Kidney glomerular epithelial cell (primary cell): ENCODE results near the gene UBTD2.
"Not testable (repeated sequence)": the region's sequence is repeated elsewhere in the genome, so short reads cannot be mapped to it uniquely, and the experiment has no call there.

Experiments
- DNase-seq: peaks from one replicate; lab custom pipeline; 2025; lab: John Stamatoyannopoulos, UW

The UBTD2 gene

DNA sequence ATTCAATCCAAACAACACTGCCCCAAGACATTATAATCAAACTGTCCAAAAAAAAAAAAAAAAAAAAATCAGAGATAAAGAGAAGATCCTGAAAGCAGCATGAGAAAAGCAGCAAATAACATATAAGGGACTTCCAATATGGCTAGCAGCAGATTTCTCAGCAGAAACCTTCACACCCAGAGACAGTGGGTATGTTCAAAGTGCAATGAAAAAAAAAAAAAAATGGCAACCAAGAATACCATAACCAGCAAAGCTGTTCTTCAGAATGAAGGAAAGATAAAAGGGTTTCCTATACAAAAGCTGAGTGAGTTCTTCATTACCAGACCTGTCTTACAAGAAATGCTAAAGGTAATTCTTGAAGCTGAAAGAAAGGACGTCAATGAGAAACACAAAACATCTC, 32.1 kb downstream of the UBTD2 start:
- no peak for DNase-seq

DNA sequence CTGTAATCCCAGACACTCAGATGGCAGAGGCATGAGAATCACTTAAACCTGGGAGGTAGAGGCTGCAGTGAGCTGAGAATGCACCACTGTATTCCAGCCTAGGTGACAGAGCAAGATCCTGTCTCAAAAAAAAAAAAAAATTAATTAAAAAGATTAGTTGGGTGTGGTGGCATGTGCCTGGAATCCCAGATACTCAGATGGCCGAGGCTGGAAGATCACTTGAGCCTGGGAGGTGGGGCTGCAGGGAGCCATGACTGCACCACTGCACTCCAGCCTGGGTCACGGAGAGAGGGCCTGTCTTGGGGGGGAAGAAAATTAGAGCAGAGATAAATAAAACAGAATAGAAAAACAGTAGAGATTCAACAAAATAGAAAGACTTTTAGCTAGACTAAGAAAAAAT, 34.9 kb downstream of the UBTD2 start:
- no peak for DNase-seq

DNA sequence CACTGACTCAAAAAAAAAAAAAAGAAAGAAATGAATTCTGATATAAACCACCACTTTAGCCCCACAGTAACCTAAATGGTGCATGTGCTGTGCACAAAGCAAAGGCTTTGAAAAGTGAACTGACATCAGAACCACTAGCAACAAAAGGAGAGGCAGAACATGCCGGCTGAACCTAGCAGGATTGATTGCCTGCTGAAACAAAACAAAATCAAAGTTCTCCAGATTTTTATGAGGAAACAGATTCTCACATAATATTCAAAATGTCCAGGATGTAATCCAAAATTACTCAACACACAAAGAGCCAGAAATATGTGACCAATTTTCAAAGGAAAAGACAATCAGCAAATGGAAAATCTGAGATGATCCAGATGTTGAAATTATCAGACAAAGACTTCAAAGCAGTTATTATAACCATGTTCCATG, 37.9 kb downstream of the UBTD2 start:
- DNase-seq, result no peak

DNA sequence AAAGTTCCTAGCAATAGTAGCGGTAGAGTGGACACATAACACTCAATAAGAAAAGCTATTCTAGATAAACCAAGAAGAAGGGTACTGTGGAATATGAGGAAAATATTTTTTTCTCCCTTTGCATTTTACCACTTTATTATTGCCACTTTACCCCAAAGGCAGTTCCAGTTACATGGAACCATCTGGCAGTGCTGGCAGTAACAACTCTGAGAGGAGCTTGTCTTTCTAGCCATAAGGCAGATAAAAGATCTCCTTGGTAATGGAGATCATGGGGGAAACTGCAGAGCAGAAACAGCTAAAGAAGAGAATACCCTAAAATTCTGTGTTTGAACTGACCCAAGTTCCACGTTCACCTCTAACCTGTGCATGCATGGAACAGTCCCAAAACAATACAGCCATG, 38.5 kb downstream of the UBTD2 start:
- DNase-seq, result no peak

DNA sequence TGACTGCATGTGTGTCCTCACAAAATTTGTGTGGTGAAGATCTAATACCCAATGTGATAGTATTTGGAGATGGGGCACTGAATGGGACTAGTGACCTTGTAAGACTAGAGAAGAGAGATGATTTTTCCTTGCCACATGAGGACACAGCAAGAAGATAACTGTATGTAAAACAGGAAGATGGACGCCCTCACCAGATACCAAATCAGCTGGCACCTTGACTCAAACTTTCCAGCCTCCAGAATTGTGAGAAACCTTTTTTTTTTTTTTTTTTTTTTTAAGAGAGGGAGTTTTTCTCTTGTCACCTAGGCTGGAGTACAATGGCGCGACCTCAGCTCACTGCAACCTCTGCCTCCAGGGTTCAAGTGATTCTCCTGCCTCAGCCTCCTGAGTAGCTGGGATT, 40.3 kb downstream of the UBTD2 start:
- no peak for DNase-seq

DNA sequence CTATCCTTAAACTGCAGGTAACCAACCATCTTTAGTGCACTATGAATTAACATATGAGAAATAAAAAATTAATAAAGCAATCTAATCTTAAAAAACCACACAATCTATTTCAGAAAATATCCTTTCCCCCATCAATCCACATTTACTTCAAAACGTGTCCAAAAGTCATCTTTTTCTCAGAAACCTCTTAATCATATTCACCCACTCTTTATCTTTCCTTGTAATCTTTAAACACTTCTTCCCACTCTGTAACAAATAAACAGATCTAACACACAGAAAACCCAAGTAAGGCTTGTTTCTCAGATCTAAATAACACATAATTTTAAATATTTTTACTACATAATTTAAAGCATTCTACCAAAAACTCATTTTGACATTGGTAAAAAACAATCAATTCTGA, 45.2 kb downstream of the UBTD2 start:
- no peak for DNase-seq

DNA sequence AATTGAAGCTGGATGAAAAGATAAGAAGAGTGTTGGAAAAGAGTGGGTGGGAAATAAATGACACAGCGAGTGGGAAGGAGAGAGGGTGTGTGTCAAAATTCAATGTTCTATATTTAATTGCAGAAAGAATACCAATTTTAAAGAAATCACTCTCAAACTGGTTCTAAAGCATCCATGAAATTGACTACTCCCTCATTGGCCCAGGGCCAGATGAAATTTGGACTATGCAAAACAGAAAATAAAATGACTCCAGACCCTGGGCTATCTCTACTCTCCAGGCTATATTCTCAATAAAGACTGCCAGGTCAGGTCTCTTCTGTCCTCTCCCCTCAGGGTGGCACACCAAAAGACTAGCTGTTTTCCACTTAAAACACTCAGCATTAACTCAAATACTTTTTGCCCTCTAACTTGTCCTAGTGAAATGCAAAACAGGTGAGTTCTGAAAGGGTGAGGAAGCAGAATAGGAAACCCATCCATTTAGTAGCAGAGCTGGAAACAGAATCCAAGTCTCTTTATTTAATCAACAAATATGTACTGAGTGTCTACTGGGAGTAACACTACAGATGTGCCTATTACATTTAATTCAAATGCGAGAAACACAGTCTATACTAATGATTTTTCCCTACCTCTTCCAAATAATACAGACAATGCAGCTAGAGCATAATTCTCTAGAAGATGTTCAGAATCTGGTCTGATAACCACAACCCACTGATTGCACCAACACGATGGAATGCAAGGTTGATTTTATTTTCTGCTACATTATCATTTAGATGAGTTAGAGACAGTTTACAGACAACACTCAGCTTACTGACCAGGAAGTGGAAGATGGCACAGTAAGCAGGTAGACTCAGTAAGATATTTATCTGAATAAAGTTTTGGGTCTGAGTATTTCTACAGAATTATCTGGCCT, 47.5 kb downstream of the UBTD2 start:
- peak; percentile 19 for DNase-seq

DNA sequence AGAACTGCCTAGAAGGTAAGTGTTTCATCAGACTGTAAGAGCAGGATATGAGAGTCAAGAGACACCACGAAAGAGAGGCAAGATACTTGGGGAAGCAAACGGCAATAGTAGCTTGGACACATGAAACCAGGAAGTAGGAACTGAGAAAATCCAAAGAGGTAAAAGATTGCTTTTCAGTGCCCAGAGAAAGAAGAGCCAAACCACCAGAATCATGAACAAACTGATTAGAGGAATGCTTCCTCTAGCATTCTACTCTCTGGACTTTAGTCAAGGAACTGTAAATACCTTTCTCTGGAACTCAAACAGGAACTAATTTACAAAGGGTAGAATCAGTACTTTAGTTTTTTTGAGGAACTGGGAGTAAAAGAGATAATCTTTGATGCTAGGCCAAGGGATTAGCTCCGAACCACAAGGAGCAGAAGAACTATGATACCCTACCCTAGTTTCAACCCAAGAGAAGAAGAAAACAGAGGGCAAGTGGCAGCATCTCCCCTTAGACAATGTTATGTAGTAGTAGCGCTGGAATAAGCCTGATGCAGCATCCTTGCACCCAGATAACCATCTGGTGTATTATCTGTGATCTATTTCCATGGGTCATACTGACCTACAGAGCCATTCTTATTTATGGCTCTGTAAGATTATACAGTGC, 48.3 kb downstream of the UBTD2 start:
- no peak for DNase-seq

DNA sequence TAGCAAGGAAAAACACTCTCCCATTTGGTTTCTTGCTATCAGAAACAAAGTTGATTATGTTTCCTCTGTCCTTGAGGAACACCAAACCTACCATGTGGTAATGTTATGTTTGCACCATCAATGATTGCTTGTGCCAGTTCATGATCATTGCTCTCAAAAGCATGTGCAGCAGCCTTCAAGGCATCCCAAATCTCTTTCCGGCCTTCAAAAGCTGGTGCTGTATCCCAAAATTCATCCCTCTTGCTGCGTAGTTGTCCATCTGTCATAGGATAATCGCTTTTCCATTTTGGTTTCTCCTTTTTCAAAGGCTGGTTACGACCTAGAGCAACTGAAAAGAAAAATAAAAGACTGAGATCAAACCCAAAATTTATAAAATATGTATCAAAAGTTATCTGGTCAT, 49.5 kb downstream of the UBTD2 start:
- no peak for DNase-seq

DNA sequence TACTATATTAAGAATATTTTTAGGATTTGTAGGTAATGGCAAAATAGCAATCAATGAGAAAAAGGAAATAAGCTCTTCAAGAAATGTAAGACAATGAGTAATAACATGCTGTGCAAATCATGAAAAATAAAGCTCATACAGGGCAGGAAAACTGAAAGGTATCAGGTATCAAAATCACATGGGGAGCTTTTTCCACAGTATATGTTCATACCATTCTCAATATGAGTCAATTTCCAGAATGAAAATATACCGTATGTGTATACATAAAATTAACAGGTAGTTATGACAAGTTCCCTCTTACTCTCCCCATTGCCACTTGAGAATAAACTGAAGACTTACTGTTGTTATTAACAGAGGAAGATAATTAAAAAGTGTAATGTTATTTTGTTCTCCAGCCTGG, 53.7 kb downstream of the UBTD2 start:
- no peak for DNase-seq

DNA sequence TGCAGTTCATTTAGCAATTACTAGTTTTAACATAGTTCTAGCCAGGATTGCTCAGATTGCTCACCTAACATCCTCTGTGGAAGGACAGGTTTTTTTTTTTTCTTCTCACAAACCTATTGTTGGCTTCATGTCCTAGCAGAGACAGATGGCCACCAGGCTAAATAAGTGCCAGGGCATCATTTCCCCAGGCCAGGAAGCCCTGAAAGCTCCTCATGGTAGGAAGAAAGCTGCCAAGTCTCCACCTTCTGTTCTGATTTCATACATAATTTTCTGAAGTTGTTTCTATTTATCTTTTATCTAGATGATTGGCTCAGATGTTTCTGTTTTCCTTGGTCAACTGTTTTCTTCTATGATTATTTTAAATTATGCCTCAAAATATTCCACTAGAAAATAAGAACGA, 58.6 kb downstream of the UBTD2 start:
- no peak for DNase-seq

DNA sequence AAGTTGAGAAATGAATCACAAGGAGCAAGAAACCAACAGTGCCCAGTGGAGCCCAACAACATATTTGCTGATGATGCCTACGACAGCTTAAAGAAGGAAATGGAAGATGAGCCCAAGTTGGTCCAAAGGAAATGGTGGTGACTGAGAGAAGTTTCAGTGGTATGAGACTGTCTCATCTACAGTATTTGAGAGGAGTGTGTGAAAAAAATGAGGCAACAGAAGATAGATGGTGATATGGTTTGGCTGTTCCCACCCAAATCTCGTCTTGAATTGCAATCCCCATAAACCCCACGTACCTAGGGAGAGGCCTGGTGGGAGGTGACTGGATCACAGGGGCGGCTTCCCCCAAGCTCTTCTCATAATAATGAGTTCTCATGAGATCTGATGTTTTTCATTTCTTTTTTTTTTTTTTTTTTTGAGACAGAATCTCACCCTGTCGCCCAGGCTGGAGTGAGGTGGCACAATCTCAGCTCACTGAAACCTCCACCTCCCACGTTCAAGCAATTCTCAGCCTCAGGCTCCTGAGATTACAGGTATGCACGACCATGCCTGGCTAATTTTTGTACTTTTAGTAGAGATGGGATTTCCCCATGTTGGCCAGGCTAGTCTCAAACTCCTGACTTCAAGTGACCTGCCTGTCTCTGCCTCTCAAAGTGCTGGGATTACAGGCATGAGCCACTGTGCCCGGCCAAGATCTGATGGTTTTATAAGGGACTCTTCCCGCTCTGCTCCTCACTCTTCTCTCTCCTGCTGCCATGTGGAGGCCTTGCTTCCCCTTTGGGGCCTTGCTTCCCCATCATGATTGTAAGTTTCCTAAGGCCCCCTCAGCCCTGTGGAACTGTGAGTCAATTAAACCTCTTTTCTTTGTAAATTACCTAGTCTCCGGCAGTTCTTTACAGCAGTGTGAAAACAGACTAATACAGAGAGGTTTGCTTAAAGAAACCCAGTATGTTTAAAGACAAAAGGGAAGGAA, 59.4 kb downstream of the UBTD2 start:
- no peak for DNase-seq

DNA sequence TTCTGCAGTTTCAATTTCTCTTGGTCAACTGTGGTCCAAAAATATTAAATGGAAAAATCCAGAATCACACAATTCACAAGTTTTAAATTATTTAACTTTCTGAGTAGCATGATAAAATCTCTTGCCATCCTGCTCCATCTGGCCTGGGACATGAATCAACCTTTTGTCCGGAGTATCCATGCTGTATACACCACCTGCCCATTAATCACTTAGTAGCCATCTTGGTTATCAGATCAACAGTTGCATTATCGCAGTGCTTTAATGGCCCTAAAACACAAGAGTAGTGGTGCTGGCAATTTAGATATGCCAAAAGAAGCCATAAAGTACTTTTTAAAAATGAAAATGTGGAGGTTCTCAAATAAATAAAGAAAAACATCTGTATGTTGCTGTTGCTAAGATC, 64.3 kb downstream of the UBTD2 start:
- DNase-seq, result no peak

DNA sequence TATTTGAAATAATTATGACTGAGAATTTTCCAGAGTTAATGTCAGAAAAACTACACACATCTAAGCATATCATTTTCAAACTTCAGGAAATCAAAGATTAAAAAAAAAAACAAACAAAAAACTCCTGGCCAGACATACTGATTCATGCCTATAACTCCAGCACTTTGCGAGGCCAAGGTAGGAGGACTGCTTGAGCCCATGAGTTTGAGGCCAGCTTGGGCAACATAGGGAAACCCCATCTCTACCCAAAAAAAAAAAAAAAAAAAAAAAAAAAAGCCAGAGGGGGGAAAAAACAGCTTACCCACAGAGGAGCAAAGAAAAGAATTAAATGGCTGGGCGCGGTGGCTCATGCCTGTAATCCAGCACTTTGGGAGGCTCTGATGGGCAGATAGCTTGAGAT, 67.2 kb downstream of the UBTD2 start:
- DNase-seq, result no peak

DNA sequence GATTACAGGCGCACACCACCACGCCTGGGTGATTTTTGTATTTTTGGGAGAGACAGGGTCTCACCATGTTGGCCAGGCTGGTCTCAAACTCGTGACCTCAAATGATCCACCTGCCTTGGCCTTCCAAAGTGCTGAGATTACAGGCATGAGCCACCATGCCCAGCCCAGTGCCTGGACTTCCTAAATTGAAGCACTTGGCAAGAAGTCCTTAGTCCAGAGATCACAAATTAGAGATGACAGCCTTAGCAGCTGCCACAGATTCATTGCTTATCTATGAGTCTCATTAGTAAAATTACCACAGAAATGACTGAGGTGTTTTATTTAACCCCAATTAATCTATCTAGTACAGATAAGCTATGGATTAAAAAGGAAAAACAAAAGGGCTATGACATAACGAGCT, 70.4 kb downstream of the UBTD2 start:
- no peak for DNase-seq

DNA sequence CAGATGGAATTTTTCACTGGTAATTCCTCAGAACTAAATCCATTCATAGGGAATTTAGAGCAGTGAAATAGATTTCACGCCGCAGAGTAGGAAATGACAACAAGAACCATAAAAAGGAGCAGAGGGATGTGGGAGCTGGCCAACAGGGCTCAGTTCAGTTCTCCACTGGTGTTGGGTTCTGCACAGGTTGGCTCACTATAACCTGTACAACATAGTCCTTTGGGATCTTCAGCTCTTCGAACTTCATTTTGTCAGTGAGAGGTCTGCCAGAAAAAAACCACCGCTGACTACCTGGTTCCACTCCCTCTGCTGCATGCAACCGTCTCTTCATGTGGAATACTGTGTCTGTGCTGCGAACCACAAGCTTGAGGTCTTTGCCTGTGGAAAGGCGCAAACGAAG, 71.9 kb downstream of the UBTD2 start:
- DNase-seq, result no peak

DNA sequence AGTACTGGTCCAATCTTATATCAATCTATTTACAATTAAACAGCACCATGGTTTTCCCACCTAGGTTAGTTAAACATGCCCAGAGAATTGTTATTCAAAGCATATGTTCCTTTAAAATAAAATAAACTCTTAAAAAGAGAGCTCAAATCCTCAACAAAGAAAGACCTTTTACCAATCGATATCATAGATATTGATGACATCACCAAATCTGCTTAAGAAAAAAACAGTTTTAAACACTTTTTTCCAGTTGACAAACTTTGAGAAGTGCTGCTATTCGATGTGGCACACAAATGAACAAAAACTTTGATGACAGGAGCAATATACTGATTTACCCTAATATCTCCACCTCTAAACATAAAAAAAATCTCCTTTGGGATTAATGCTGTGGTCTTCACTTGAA, 73.8 kb downstream of the UBTD2 start:
- no peak for DNase-seq

DNA sequence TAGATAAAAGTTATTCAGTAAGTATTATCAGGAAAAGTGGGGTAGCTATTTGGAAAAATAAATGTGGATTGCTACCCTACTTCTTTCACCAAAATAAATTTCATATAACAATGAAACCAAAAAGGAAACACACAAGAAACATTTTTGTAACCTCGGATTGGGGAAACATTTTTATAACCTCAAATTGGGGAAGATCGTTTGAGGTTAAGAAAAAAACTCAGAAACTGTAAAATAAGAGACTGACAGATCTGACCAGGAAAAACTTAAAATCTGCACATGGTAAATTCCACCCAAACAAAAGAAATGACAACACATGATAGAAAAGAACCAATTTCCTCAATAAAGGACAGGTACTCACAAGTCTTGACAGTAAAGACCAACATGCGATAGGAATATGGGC, 76.1 kb downstream of the UBTD2 start:
- no peak for DNase-seq

DNA sequence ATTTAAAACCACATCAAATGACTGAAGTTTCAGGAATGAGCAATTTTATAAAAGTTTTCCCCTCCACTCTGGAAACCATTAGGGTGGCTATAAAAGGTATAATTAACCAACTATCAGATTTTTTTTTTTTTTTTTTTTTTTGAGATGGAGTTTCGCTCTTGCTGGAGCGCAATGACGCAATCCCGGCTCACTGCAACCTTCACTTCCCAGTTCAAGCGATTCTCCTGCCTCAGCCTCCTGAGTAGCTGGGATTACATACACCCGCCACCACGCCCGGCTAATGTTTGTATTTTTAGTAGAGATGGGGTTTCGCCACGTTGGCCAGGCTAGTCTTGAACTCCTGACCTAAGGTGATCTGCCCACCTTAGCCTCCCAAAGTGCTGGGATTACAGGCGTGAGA, 77.6 kb downstream of the UBTD2 start:
- DNase-seq, result not testable (repeated sequence)

DNA sequence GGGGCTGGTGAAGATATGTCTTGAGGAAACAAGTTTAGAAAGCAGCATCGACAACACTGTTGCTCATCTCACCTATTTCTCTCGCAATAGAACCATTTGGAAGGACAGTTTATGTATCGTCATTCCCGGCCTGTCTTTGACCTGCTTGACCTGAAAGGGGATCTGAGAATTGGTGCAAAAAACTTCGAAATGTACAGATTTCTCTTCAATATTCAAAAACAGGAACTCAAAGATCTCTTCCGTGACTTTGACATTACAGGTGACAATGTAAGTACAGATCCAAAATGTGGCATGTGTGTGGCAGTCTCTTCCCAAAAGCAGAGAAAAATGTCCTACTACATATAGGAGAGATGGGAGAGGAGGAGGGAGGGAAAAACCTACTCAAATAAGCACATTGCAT, 83.1 kb downstream of the UBTD2 start:
- DNase-seq, result no peak

DNA sequence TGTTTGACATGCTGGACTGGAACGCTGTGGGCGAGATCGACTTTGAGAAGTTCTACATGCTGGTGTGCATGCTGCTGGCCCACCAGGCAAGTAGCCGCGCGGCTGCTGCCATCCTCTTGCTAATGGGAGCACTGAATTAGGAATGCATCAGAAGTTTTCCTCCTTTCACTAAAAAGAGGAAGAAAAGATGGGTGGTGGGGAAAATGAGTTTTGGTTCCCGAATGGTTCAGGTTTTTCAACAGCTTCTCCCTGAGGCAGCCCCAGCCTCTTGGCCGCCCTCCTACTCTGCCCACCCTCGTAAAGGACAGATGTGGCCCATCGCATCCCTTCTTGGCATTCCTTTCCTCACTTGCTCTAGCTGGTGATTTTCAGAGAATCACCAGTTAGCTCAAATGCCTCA, 84.1 kb downstream of the UBTD2 start:
- DNase-seq, result no peak

DNA sequence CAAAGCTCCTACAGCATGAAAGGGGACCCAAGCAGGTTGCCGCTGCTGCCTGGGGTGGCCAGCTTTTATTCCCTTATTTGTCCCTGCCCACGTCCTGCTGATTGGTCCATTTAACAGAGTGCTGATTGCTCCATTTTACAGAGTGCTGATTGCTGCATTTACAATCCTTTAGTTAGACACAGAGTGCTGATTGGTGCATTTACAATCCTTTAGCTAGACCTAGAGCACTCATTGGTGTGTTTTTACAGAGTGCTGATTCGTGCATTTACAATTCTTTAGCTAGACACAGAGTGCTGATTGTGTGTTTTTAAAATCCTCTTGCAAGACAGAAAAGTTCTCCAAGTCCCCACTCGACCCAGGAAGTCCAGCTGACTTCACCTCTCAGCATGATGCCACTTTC, 85.8 kb downstream of the UBTD2 start:
- not testable (repeated sequence) for DNase-seq
